Measurements from ENCODE around the gene ZNF214. TPM values are rescaled to one million over a fixed set of nuclear protein-coding genes. Genes with fewer than 3 reads are reported as not detected.

The ZNF214 gene
- total RNA-seq, 1 donor from 2014 or later, result 2.6 TPM

- DNase-seq (ENCODE audit: low read depth), result no peak
- no peak for FAIRE-seq
- no peak for TF ChIP-seq CTCF (IDR thresholded peaks at IDR 0.05; ENCODE audit: insufficient read depth, low read length, severe bottlenecking)
- H3K36me3 ChIP-seq (ENCODE audit: control insufficient read depth, insufficient read depth, low read length), result no peaks in the 10 kb centered on the region
- H3K4me3 ChIP-seq (ENCODE audit: low read depth, low read length), result no peak overlapping the region
- no peaks in the 10 kb centered on the region for H3K27me3 ChIP-seq (ENCODE audit: control insufficient read depth, insufficient read depth, low read length)
These were observed 8.0 kb upstream of the ZNF214 start for GRCh38 chr11:7028141-7028540.

- DNase-seq (ENCODE audit: low read depth) (no peak), FAIRE-seq (no peak)
- no peak for TF ChIP-seq CTCF (IDR thresholded peaks at IDR 0.05; ENCODE audit: insufficient read depth, low read length, severe bottlenecking)
- no peaks in the 10 kb centered on the region for H3K36me3 ChIP-seq (ENCODE audit: control insufficient read depth, insufficient read depth, low read length)
- H3K27me3 ChIP-seq (ENCODE audit: control insufficient read depth, insufficient read depth, low read length), result no peaks in the 10 kb centered on the region
- H3K4me3 ChIP-seq (ENCODE audit: low read depth, low read length), result no peak overlapping the region
These were observed 1.2 kb upstream of the ZNF214 start for GRCh38 chr11:7021318-7021717.

GRCh38 chr11:7019500-7020182 is 505 bp downstream of the ZNF214 start:
- H3K27me3 ChIP-seq (ENCODE audit: control insufficient read depth, insufficient read depth, low read length), result no peaks in the 10 kb centered on the region
- no peaks in the 10 kb centered on the region for H3K36me3 ChIP-seq (ENCODE audit: control insufficient read depth, insufficient read depth, low read length)
- peak overlapping the region; percentile 86 for H3K4me3 ChIP-seq (ENCODE audit: low read depth, low read length)
- TF ChIP-seq CTCF (IDR thresholded peaks at IDR 0.05; ENCODE audit: insufficient read depth, low read length, severe bottlenecking), result no peak
- DNase-seq (ENCODE audit: low read depth) (no peak), FAIRE-seq (no peak)

- Histone ChIP-seq H3K27me3 (ENCODE audit: control insufficient read depth, insufficient read depth, low read length) (no peaks in the 10 kb centered on the region), H3K4me3 (ENCODE audit: low read depth, low read length) (no peak overlapping the region), H3K36me3 (ENCODE audit: control insufficient read depth, insufficient read depth, low read length) (no peaks in the 10 kb centered on the region)
- no peak for TF ChIP-seq CTCF (IDR thresholded peaks at IDR 0.05; ENCODE audit: insufficient read depth, low read length, severe bottlenecking)
- FAIRE-seq, result no peak
- DNase-seq (ENCODE audit: low read depth), result peak; percentile 90
These were observed 4.1 kb downstream of the ZNF214 start for GRCh38 chr11:7016011-7016410.

GRCh38 chr11:7014118-7014517 is 6.0 kb downstream of the ZNF214 start:
- H3K36me3 ChIP-seq (ENCODE audit: control insufficient read depth, insufficient read depth, low read length), result no peaks in the 10 kb centered on the region
- H3K27me3 ChIP-seq (ENCODE audit: control insufficient read depth, insufficient read depth, low read length), result no peaks in the 10 kb centered on the region
- H3K4me3 ChIP-seq (ENCODE audit: low read depth, low read length), result no peak overlapping the region
- no peak for TF ChIP-seq CTCF (IDR thresholded peaks at IDR 0.05; ENCODE audit: insufficient read depth, low read length, severe bottlenecking)
- DNase-seq (ENCODE audit: low read depth), result no peak
- no peak for FAIRE-seq

- no peak for TF ChIP-seq CTCF (IDR thresholded peaks at IDR 0.05; ENCODE audit: insufficient read depth, low read length, severe bottlenecking)
- FAIRE-seq (no peak), DNase-seq (ENCODE audit: low read depth) (peak; percentile 69)
- Histone ChIP-seq H3K4me3 (ENCODE audit: low read depth, low read length) (no peak overlapping the region), H3K27me3 (ENCODE audit: control insufficient read depth, insufficient read depth, low read length) (no peaks in the 10 kb centered on the region), H3K36me3 (ENCODE audit: control insufficient read depth, insufficient read depth, low read length) (no peaks in the 10 kb centered on the region)
These were observed 15.7 kb downstream of the ZNF214 start for GRCh38 chr11:7004482-7004881.

All from bronchial epithelial cell (primary cell).